Glutamatergic neuron (in vitro differentiated cells): ENCODE measurements around the gene TRIM46. TPM values are rescaled to one million over a fixed set of nuclear protein-coding genes. Genes with fewer than 3 reads are reported as not detected.

Experiments used
- DNase-seq: peaks from one replicate; pipeline ENCODE4 v3.0.0; 2022
- H3K27ac Mint-ChIP-seq: one replicate; pipeline ENCODE4 v1.8.0; 2020; ENCODE audit warnings: mild to moderate bottlenecking, mixed read lengths, inconsistent platforms; ENCODE audit not compliant: unreplicated experiment
- H3K27me3 Mint-ChIP-seq: one replicate; pipeline ENCODE4 v1.8.0; 2020; ENCODE audit warnings: mild to moderate bottlenecking, moderate library complexity, mixed read lengths, inconsistent platforms; ENCODE audit not compliant: unreplicated experiment
- H3K36me3 Mint-ChIP-seq: one replicate; pipeline ENCODE4 v1.8.0; 2020; ENCODE audit warnings: mild to moderate bottlenecking, mixed read lengths, inconsistent platforms; ENCODE audit not compliant: unreplicated experiment
- H3K4me1 Mint-ChIP-seq: one replicate; pipeline ENCODE4 v1.8.0; 2020; ENCODE audit warnings: mild to moderate bottlenecking, low read depth, mixed read lengths, inconsistent platforms; ENCODE audit not compliant: unreplicated experiment
- H3K4me3 Mint-ChIP-seq: one replicate; pipeline ENCODE4 v1.8.0; 2020; ENCODE audit warnings: mild to moderate bottlenecking, mixed read lengths, inconsistent platforms; ENCODE audit not compliant: unreplicated experiment
- H3K9me3 Mint-ChIP-seq: one replicate; pipeline ENCODE4 v1.8.0; 2020; ENCODE audit warnings: mild to moderate bottlenecking, moderate library complexity, mixed read lengths, inconsistent platforms; ENCODE audit not compliant: unreplicated experiment
- CTCF ChIP-seq: fragments of 200-600 bp; sonication (generic); IDR thresholded peaks from one replicate; pipeline ENCODE4 v1.5.0; 2021; ENCODE audit not compliant: partially characterized antibody, unreplicated experiment
- total RNA-seq: library from RNA; stranded (reverse); fragmentation: NEBNext Ultra II Directional; extraction: Animal tissue kit (Norgen Biotek cat#: 25700); gene quantifications from one replicate; pipeline ENCODE4 v1.2.1, GENCODE V29; 2021; ENCODE audit not compliant: unreplicated experiment

The TRIM46 gene
- total RNA-seq, 1 donor from 2014 or later = 30.4 TPM

- peaks cover 19% of the 10 kb centered on the region for H3K9me3 Mint-ChIP-seq
These were observed 24.4 kb downstream of the TRIM46 start for GRCh38 chr1:155197901-155198546.

GRCh38 chr1:155198547-155198906 lies 24.9 kb downstream of the TRIM46 start:
- TF ChIP-seq CTCF = no peak
- Mint-ChIP-seq H3K27me3 (peaks cover 18% of the 10 kb centered on the region), H3K4me1 (peaks cover 7% of the 10 kb centered on the region), H3K4me3 (no peak overlapping the region), H3K36me3 (no peaks in the 10 kb centered on the region), H3K27ac (no peak overlapping the region), H3K9me3 (peaks cover 18% of the 10 kb centered on the region)
- no peak for DNase-seq

More at GRCh38 chr1:155197901-155198546, 24.4 kb downstream of the TRIM46 start:
- no peak for DNase-seq
- H3K4me3 Mint-ChIP-seq = no peak overlapping the region
- H3K27ac Mint-ChIP-seq = no peak overlapping the region
- no peaks in the 10 kb centered on the region for H3K36me3 Mint-ChIP-seq
- H3K27me3 Mint-ChIP-seq = peaks cover 20% of the 10 kb centered on the region
- H3K4me1 Mint-ChIP-seq = peaks cover 7% of the 10 kb centered on the region
- no peak for TF ChIP-seq CTCF

- no peaks in the 10 kb centered on the region for H3K36me3 Mint-ChIP-seq
- peaks cover 1% of the 10 kb centered on the region for H3K4me1 Mint-ChIP-seq
- H3K27me3 Mint-ChIP-seq = peaks cover 11% of the 10 kb centered on the region
- TF ChIP-seq CTCF = no peak
- H3K4me3 Mint-ChIP-seq = no peak overlapping the region
- no peak overlapping the region for H3K27ac Mint-ChIP-seq
- no peak for DNase-seq
- H3K9me3 Mint-ChIP-seq = peaks cover 13% of the 10 kb centered on the region
These were observed 26.1 kb downstream of the TRIM46 start for GRCh38 chr1:155199792-155200191.

GRCh38 chr1:155200920-155201319 lies 27.3 kb downstream of the TRIM46 start:
- Mint-ChIP-seq H3K27ac (peak overlapping the region; percentile 28), H3K4me3 (no peak overlapping the region), H3K27me3 (peaks cover 8% of the 10 kb centered on the region), H3K36me3 (no peaks in the 10 kb centered on the region), H3K9me3 (peaks cover 12% of the 10 kb centered on the region), H3K4me1 (peaks cover 2% of the 10 kb centered on the region)
- TF ChIP-seq CTCF = no peak
- DNase-seq = no peak

- Mint-ChIP-seq H3K4me1 (peaks cover 10% of the 10 kb centered on the region), H3K4me3 (no peak overlapping the region), H3K27ac (peak overlapping the region; percentile 55), H3K27me3 (peaks cover 18% of the 10 kb centered on the region), H3K36me3 (no peaks in the 10 kb centered on the region), H3K9me3 (peaks cover 16% of the 10 kb centered on the region)
- DNase-seq = no peak
- TF ChIP-seq CTCF = no peak
These were observed 28.5 kb downstream of the TRIM46 start for GRCh38 chr1:155202198-155202597.
